NCI-H748 treated with DMSO at 0.1 percent for 48 hours (cell line): ENCODE measurements around the gene BMPR1A.
"Not testable (repeated sequence)": the region's sequence is repeated elsewhere in the genome, so short reads cannot be mapped to it uniquely, and the experiment has no call there.

Experiments used
- DNase-seq: peaks from one replicate; lab custom pipeline; 2025; lab: John Stamatoyannopoulos, UW

BMPR1A gene

GRCh38 chr10:86848747-86849146, 92.3 kb downstream of the BMPR1A start:
- no peak for DNase-seq

GRCh38 chr10:86849181-86849894, 92.9 kb downstream of the BMPR1A start:
- no peak for DNase-seq

- DNase-seq, result no peak
These were observed 94.1 kb downstream of the BMPR1A start for GRCh38 chr10:86850481-86850880.

GRCh38 chr10:86851328-86852207, 95.1 kb downstream of the BMPR1A start:
- no peak for DNase-seq

GRCh38 chr10:86853582-86853981, 97.2 kb downstream of the BMPR1A start:
- not testable (repeated sequence) for DNase-seq

GRCh38 chr10:86855513-86855912, 99.1 kb downstream of the BMPR1A start:
- DNase-seq, result no peak

- no peak for DNase-seq
These were observed 99.7 kb downstream of the BMPR1A start for GRCh38 chr10:86856156-86856555.

GRCh38 chr10:86857128-86857721, 100.8 kb downstream of the BMPR1A start:
- no peak for DNase-seq

GRCh38 chr10:86858011-86858410, 101.6 kb downstream of the BMPR1A start:
- DNase-seq, result no peak

- DNase-seq, result no peak
These were observed 104.9 kb downstream of the BMPR1A start for GRCh38 chr10:86861351-86861750.

- no peak for DNase-seq
These were observed 106.0 kb downstream of the BMPR1A start for GRCh38 chr10:86862373-86862772.

GRCh38 chr10:86862786-86863483, 106.5 kb downstream of the BMPR1A start:
- DNase-seq, result no peak

- DNase-seq, result no peak
These were observed 107.0 kb downstream of the BMPR1A start for GRCh38 chr10:86863484-86863842.

- not testable (repeated sequence) for DNase-seq
These were observed 108.8 kb downstream of the BMPR1A start for GRCh38 chr10:86865011-86865811.

GRCh38 chr10:86867149-86867548, 110.7 kb downstream of the BMPR1A start:
- no peak for DNase-seq

GRCh38 chr10:86868353-86868752, 111.9 kb downstream of the BMPR1A start:
- DNase-seq, result no peak

GRCh38 chr10:86870679-86871078, 114.3 kb downstream of the BMPR1A start:
- DNase-seq, result no peak

GRCh38 chr10:86871563-86872183, 115.3 kb downstream of the BMPR1A start:
- no peak for DNase-seq

GRCh38 chr10:86872757-86873156, 116.3 kb downstream of the BMPR1A start:
- no peak for DNase-seq

GRCh38 chr10:86876748-86877147, 120.3 kb downstream of the BMPR1A start:
- DNase-seq, result no peak
